D721Med (cell line): Measurements from ENCODE around the gene EML6.

ENCODE experiments used
- DNase-seq: peaks from one replicate; pipeline ENCODE4 v3.0.0; 2011; ENCODE audit warnings: low spot score; ENCODE audit not compliant: insufficient read length
- FAIRE-seq: peaks from 2 replicates; lab custom pipeline; 2011; peaks lifted over from hg19 to GRCh38; lab: Jason Lieb, UNC
- CTCF ChIP-seq: IDR thresholded peaks from 2 replicates; pipeline ENCODE4 v1.5.1; 2012; ENCODE audit warnings: mild to moderate bottlenecking, control low read depth; ENCODE audit not compliant: insufficient read depth; ENCODE audit errors: missing control alignments

Gene EML6

GRCh38 chr2:54741250-54741649 lies 17.8 kb downstream of the EML6 start:
- FAIRE-seq (no peak), DNase-seq (no peak)
- TF ChIP-seq CTCF, result no peak

GRCh38 chr2:54750040-54750439 lies 26.6 kb downstream of the EML6 start:
- no peak for TF ChIP-seq CTCF
- FAIRE-seq (no peak), DNase-seq (no peak)

GRCh38 chr2:54752439-54752838 lies 29.0 kb downstream of the EML6 start:
- no peak for TF ChIP-seq CTCF
- no peak for FAIRE-seq
- no peak for DNase-seq

GRCh38 chr2:54755641-54756326 lies 32.3 kb downstream of the EML6 start:
- TF ChIP-seq CTCF, result peak; percentile 20
- FAIRE-seq, result no peak
- DNase-seq, result no peak

GRCh38 chr2:54757500-54757899 lies 34.0 kb downstream of the EML6 start:
- FAIRE-seq (no peak), DNase-seq (no peak)
- no peak for TF ChIP-seq CTCF

- TF ChIP-seq CTCF, result no peak
- no peak for DNase-seq
- FAIRE-seq, result no peak
Measured at GRCh38 chr2:54758951-54759350, 35.5 kb downstream of the EML6 start.

GRCh38 chr2:54760310-54760709 lies 36.8 kb downstream of the EML6 start:
- TF ChIP-seq CTCF, result no peak
- FAIRE-seq (no peak), DNase-seq (no peak)
